HG03066 (cell line): ENCODE results near the gene PNKP.

ENCODE experiments used
- ATAC-seq: cut with Tn5 transposase; IDR thresholded peaks from one replicate; pipeline ENCODE4 v1.9.1; 2021; ENCODE audit warnings: low read depth; ENCODE audit not compliant: unreplicated experiment

Gene PNKP

DNA sequence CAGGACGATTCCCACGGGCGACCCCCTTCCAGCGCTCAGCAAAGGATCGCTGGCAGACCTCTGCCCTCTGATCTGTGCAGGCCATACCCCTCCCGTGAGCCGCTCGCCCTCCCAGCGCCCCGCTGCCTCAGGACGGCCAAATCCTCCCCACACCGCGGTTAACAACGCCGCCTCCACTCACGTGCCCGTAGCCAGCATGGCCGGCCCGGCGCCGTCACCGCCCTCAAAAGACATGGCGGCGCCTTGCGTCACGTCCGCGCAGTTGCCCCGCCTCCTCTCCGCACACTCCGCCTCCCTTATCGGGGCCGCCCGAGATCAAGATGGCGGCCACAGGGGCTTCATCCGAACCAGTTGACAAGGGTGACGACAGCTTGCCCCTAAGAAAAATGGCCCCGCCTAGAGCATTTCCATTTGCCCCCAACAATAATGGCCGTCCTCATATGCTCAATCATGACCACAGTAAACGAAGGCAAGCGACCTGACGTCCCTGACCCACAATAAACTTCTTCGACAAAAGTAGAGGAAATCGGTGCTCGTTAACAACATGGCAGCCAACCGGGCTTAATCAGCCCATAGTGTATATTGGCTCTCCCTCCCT is 9.1 kb upstream of the PNKP start:
- peak; percentile 42 for ATAC-seq

DNA sequence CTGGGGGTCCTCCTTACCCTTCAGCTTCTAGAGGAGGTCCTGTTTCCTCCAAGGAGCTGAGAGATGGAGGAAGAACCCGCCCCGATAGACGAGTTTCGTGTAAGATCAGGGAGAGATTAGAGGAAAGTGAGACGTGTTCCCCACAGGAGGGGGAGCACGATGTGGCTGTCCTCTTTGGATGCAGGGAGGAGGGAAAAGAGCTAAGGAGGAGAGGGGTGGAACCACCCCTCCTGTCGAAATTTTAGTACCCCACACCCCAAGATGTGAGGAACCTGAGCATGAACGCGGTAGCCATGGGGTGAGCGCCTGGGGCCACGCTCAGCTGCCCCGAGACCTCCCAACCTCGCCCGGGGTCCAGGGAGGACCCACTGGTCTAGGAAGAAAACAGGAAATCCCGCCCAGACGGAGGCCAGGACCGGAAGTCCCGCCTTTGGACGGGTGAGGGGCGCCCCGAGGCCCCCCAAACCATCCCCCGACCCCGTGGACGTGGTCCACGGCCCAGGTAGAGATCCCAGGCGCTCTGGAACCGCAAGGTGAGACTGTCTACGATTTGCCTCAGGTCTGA is 8.6 kb upstream of the PNKP start:
- no peak for ATAC-seq

DNA sequence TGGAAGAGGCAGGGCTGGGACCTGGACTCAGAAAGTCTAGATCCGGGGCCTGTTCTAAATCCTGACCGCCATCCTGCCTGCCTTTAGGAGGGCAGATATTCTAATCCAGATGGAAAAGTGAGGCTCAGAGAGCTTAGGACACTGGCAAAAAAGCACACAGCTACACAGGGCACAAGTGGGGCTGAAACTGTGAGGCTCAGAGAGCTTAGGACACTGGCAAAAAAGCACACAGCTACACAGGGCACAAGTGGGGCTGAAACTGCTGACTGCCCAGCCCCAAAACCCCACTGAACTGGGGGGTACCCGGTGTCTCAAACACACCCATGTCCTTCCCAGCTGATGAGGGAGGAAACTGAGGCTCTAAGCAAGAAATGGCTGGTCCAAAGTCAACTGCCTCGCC is 7.8 kb upstream of the PNKP start:
- no peak for ATAC-seq

DNA sequence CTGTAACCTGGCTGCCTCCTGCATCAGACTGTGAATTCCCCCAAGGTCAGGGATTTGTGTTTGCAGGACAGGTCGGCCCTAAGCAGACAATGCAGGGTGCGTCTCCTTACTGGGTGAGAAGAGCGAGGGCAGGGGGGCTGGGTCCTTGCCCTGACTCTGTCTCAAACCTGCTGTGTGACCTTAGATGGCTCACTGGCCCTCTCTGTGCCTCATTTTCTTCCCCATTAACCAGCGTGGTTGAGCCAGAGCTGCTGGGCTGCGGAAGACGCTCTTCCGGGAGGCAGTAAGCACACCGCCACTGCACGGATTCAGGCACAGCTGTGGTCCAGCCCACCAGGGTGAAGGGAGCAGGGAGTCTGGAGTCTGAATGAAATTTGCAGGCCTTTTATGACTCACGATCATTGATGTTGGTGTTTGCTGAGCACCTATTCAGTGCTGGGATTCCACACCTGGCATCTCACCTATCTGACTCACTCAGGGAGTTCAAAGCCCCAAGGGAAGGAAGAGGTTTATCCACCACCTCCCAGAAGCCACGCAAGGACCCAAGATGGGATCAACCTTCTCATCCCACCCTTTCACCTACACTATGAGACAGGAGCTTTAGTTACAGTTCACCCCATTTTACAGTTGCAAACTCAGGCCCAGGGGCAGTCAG is 7.3 kb upstream of the PNKP start:
- ATAC-seq = no peak

DNA sequence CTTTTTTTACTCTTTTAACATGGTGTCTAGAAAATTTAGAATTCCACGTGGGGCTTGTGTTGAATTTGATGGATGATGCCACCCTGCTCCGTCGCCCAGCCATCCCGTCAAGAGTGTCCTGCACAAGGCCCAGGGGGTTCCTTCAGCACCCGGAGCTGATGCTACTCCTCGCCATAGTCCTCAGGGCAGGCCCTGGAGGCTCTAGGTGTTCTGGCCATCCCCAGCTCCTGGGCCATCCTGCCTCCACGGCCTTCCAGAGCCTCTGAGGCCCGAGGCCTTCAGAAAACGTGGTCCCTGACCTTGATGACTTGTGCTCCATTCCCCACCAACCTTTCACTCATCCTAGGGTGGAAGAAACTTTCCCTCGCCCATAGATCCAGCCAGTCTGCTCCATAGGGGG is 6.5 kb upstream of the PNKP start:
- ATAC-seq = no peak

DNA sequence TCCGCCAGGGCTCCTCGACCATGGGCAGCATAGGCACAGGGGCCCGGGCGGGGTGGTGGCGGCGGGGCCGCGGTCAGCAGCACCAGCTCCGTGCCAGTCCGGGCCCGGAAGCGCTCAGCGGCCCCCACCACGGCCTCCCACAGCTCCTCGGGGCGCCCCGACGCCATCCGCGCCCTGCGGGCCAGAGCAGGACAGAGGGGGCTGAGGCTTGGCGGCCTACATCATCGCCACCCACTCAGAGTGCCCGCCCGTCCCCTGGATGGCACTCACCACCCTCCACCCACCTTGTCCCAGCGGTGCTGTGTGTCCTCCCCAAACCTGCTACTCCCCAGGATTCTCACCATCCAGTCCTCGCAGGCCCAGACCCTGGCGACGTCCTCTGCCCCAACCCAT is 5.7 kb upstream of the PNKP start:
- ATAC-seq = no peak

DNA sequence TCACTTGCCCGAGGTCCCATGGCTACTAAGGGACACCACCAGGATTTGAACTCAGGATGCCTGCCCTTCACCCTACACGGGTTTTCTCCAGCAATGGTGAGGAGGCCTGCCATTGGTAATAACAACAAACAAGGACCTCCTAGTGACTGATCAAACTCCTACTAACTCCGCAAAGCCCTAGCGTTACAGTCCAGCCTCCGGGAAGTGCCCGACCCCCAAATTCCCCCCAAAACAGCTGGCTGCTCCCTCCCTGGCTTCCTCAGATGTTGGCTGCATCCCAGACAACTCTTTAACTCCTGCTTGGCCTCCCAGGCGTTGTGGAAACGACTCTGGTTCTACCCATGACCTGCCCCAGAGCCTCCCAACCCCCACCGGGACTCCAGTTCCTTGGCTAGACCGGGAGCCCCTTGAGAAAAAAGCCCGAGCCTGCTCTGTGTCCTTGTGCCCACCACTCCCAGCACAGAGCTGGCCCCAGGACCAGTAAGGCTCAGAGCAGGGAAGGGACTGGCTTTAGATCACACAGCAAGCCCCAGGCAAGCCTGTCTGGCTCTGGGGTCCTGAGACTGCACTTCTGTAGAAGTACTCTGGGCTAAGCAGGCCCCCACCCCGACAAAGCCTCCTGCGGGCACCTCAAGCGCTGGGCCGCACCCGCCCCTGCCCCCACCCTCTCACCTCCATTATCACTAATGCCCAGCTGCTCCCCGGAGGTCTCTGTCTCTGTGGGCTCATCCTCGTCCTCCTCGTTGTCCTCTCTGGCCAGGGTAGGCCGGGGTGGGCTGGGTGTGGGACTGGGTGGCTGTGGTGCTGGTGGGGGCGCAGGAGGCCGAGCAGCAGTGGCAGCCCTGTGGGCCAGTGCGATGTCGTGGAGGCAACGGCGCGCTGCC is 5.1 kb upstream of the PNKP start:
- no peak for ATAC-seq

DNA sequence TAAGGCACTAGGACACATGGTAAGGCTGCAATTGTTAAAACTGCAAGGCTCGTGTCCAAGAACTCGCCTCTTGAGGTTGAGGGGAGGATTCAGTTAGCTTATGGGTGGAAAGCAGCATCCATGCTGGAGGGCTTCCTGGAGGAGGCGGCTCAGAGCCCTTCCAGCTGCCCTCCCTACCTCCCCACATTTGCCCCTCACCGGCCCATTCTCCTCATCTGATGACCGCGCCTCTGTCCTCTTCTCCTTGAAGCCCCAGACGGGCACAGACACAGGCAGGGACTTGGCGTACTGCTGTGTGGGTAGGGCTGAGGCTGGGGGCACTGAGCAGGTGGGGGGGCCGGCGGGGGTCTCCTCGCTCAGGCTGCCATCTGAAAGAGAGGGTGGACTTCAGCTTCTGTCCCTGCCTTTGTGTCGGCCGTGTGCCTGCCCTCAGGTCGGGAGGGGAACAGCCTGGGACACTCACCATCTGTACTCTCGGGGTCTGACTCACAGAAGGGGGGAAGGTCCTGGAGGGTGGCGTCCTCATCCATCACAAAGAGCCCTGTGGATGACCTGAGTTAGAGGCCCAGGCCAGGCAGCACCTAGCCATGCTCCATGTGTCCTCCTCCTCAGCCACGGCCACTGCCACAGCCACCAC is 4.1 kb upstream of the PNKP start:
- ATAC-seq = no peak

DNA sequence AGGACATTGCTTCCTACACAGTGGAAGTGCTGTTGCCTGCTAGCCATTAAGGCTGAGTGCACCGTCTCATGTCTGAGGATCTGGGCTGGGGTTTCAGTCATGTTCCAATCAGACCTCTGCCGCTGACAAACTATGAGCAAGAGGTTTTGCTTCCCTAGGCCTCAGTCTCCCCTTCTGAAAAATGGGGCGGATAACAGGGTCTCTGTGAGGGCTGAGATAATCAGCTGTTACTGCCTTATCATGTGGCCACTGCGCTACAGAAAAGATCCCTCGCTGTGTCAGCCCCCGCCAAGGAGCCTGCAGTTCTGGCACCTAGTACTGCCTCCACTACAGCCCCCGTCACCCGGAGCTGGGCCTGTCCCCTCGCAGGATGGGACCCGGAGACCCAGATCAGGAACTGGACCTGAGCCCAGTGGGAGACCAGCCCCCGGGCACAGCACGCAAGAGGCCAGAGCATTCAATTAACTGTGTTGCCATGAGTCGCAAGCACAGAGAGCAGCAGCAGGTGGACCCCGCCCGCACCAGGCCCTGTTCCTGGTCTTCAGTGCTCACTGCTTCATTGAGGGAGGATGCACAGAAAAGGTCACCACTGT is 3.0 kb upstream of the PNKP start:
- ATAC-seq = no peak

DNA sequence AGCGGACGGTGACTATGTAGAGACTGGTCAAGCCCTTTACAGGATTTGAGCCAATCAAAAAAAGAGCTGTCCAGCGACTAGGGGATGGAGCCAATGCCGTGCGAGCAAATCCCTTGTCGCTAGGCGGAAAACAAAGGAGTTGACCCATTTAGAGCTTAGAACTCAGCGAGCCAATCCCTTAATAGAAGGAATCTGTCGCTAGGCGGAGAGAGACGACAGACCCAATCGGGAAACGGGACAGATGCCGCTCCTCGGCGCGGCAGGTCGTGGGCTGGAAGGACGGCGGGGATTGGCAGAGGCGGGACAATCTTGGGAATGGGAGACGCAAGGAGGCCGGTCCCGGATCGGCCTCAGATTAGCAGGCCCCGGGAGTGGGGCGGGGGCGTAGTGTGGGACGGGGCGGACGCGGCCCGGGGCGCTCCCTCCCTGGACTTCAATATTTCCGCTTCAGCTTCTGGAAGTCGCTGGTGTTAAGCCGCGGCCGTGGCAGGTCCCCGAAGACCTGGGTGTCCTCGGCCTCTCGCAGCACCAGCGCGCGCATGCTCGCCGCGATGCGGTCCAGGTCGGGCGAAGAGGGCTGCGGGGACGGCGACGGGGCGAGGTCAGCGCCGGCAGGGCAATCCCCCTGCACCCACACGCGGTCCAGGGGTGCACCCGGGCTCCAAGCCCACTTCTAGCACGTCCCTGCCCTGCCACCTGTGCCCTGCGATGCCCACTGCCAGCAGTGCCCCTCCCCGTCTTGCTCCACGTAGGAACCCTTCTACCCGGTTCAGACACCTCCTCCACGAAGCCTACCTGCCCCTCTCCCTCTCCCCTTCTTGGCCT is 2.3 kb upstream of the PNKP start:
- peak; percentile 61 for ATAC-seq

DNA sequence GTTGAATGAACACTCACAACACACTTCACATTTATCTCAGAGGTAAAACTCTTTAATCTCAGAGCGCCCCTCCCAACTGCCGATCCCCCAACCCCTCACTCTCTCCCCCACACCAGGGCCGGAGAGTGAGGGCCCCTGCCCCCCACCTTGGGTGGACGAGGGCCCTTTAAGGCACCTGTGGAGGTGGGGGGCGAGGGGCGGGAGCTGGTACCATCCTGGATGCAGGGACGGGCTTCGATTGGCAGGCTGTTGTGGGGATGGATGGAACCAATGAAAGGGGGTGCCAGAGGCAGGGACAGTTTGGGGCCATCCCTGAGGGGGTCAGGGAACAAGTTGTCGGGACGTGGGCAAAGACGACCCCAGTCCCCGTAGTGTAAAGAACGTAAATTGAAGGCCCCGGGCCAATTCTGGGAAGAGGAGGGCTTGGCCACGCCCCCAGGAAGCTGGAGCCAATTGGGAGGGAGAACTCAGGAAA is 1.7 kb upstream of the PNKP start:
- ATAC-seq = no peak

DNA sequence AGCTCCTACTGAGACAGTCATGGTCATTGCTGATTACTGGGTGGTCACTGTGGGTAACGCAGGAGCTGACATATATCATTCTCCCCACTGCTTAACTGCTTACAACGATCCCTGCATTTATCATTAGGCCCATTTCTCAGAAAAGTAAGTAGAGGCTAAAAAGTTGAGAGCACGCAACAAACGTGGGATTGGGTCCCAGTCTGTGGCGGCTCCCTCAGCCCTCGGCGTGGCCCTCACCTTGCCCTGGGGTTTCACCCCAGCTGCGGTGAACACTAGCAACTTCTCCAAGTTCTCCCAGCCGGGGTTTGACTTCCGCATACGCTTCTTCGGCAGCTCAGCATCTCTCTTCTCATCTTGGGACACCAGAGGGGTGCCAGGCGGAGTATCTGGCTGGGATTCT is 2.5 kb downstream of the PNKP start:
- ATAC-seq = no peak

DNA sequence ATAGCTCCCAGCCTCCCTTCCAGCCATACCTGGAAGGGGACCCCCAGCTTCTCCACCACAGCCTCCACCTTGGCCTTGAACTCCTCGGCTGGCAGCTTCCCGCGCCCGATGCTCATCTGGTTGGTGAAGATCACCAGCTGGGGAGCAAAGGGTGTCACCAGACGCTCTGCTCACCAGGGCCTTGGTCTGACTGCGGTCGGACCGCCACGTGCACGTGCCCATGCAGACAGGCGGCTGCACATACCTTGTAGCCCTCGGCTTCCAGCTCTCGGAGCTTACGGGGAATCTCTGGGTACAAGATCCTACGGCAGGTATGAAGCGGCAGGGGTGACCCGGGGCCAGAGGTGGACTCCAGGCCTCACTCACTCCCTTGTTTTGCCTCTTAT is 3.4 kb downstream of the PNKP start:
- no peak for ATAC-seq

DNA sequence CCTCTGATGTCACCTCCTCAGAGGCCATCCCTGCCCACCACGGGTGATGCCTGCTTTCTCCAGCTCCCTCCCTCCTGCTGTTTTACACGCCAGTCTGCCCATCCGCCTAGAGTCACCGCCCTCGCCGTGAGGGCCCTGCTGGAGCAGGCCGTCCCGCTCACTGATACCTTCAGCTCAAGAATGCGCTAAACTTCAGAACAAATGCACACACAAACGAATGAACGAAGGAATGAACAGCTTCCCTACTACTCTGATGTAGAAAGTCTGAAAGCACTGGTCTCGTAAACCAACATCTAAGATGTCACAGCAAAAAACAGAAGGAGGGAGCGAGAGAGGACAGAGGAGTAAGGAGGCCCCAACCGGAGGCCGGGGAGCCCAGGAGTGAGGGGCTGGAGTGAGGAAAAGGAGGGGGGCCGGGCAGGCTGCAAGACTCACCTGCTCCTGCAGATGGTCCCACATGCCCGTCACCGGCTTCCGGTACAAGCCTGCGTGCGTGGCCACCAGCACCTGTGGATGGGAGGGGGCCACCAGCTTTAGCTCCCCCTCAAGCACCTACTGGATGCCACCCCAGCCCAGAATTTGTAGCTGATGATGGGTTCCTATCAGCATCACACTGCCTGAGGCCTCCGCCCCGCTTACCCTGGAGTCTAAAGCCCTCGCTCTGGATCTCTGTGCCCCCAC is 4.0 kb downstream of the PNKP start:
- ATAC-seq = no peak

DNA sequence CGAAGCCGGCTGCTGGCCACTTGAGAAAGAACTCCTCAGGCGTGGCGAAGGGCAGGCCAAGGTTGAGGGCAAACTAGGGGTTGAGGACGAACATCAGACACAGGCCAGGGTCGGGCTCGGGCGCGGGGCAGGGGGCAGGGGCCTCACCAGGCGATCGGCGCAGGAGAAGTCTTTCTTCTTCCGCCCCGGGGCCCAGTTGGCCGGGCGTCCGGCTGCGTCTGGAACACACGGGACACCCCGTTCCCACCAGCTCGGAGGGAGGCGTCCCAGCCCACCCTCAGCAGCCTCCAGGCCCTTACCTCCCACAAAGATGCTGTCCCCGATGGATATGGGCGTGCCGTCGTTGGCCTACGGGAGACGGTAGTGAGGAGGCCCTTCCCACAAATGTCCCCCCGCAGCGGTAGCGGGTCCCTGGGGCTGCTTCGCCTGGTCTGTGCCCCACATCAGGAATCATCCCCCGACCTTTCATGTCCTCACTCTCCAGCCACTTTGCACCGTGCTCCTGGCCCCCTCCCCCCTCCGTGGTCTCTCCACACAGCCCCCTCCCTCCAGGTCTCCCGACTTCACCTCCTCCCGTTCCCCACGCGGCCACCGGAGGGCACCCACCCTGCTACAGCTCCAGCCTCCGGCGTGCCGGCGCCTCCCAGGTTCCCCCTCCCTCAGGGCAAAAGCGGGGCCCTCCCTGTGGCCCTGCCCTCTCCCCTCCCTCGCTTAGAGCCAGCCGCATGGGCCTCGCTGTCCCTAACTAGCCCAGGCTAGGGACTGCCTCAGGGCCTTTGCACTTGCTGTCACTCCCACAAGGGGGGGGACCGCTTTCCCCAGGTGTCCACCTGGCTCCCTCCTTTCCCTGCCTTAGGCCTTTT is 4.8 kb downstream of the PNKP start:
- no peak for ATAC-seq

DNA sequence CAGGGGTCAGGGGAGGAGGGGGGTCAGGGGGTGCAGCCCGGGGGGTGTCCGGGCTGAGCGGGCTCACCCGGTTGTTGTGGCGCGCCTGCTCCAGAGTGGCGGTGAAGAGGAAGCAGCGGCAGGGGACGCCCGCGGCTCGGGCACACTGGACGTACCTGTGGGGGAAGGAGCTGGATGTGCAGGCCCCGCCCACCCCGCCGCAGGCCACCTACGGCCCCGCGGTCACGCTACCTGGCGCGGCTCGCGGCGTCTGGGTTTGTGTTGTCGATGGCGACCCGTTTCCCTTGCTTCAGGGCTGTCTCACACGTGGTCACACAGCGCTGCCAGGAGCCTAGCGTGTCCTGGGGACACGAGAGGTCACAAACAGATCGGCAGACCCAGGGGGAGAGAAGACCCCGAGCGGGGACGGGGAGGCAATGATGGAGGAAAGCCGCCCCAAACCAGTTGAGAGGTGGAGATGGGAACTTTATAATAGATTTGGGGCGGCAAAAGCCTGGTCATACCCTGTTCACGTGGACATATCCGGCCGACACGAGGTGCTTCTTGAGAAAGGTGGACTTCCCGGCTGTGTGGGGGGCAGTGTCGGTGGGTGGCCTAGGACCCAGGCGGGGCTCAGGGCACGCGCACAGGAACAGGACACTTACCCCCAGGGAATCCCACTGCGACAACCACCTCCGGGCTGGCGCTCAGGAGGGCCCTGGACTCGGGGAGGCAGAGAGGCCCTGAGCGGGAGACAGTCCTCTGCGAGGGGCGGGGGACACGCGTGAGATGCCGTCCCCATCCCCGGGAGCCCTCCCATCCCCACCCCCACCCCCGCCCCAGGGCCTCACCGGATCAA is 5.6 kb downstream of the PNKP start:
- ATAC-seq = no peak

DNA sequence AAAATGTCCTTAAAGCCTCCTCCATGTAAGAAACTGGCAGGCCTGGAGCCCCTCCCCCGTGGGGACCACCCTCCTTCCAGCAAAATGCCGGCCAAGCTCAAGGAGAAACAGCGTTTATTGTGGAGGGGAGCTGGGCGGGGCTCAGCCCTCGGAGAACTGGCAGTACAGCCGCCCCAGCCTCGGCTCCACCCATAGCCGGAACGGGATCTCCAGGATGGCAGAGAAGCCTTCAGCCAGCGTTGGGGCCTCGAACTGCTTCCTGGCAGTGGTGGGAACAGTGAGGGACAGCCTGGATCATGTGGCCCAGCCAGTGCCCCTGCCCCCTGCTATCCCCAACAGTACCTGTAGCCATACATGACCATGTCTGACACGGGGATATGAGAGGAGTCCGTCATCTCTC is 6.3 kb downstream of the PNKP start:
- ATAC-seq = no peak
